Activated T-helper 2 cell treated with anti-CD3 and anti-CD28 coated beads, Interferon-gamma antibody, Interleukin-2, Interleukin-4, amounts not matched to agents 10 μg/mL and 5 μg/mL and 100 μg/mL, durations not matched to agents 14 hours and 24 hours and 36 hours (primary cell): Measurements from ENCODE around the gene PTH2. TPM values are rescaled to one million over a fixed set of nuclear protein-coding genes. Genes with fewer than 3 reads are reported as not detected.
"Not testable (repeated sequence)": the region's sequence is repeated elsewhere in the genome, so short reads cannot be mapped to it uniquely, and the experiment has no call there.

ENCODE experiments used
- DNase-seq: peaks from one replicate; pipeline ENCODE4 v3.0.0; 2021; ENCODE audit warnings: low spot score
- H3K27ac Mint-ChIP-seq: one replicate; pipeline ENCODE4 v1.8.0; 2021; ENCODE audit warnings: mixed read lengths
- H3K27me3 Mint-ChIP-seq: one replicate; pipeline ENCODE4 v1.8.0; 2021; ENCODE audit warnings: low read depth, mixed read lengths
- H3K36me3 Mint-ChIP-seq: one replicate; pipeline ENCODE4 v1.8.0; 2021; ENCODE audit warnings: low read depth, mixed read lengths
- H3K4me1 Mint-ChIP-seq: one replicate; pipeline ENCODE4 v1.8.0; 2021; ENCODE audit warnings: low read depth, mixed read lengths
- H3K4me3 Mint-ChIP-seq: one replicate; pipeline ENCODE4 v1.8.0; 2021; ENCODE audit warnings: low read depth, mild to moderate bottlenecking, moderate library complexity, mixed read lengths
- H3K9me3 Mint-ChIP-seq: one replicate; pipeline ENCODE4 v1.8.0; 2021; ENCODE audit warnings: mixed read lengths
- intact Hi-C: fragments of 100-400 bp; cut with micrococcal nuclease; formaldehyde crosslinking; loops from one replicate; pipeline ENCODE4 v1.15.1; 2023
- total RNA-seq: library from RNA; stranded (reverse); gene quantifications from 2 replicates; pipeline ENCODE4 v1.2.3, GENCODE V29; 2022

PTH2 gene
- total RNA-seq, 1 donor from 2014 or later = not detected

DNA sequence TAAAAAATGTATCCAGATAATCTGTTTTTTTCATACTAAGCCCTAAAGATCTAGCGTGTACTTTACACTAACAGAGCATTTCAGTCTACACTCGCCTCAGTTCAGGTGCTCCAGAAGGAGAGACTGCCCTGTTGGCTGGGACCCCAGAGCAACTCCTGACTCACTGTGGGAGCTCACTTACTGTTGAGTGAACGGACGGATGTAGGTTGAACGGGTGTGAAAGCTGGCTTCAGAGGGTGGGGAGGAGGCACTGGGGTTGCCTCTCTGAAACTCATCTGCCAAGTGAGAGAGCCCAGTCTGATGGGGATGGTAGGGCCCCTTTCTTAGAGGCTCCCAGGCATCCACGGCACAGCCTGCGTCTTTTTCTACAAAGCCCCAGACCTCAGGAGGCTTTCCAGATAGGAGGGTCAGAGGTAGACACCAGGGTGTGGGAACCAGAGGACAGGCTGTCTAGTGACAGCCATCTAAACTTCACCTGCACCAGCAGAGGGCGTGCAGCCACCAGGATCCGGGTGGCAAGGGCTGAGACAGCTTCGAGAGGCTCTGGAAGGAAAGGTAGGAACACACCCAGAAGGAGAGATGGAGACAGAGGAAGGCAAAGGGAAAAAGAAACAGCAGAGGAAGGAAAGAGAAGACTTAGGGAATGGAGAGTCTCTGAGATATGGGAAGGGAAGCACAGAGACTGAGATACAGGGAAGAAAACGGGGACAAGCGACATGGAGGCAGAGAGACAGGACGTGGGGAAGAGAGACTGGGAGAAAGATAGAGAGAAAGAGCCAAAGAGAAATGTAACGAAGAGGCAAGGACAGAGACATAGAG, 31.5 kb downstream of the PTH2 start:
- Mint-ChIP-seq H3K9me3 (no peaks in the 10 kb centered on the region), H3K27me3 (peaks cover 5% of the 10 kb centered on the region), H3K27ac (no peak overlapping the region), H3K4me3 (no peak overlapping the region), H3K36me3 (no peaks in the 10 kb centered on the region), H3K4me1 (peaks cover 7% of the 10 kb centered on the region)
- intact Hi-C loops = loop anchor here (1.0 kb wide), 2 partner anchors 52 to 79 kb away; no protein-coding TSS in a partner anchor
- peak; percentile 65 for DNase-seq

DNA sequence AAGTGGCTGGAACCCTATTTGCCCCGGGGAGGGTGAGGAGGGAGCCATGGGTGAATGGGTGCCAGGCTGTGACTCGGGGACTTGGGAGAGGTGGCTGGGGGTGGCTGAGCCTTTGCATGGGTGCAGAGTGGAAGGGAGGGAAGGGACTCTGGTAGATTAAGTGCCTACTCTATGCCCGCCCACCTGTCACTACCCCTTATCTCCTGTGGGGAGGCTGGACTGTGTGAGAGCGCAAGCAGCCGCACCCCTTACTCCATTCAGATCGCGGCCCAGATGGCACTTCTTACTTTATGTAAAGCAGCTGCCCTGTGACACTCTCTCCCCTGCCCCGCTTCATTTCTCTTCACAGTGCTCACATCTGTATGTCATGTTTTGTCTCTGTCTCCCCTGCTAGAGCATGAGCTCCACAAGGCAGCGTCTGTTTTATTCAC, 32.3 kb downstream of the PTH2 start:
- H3K27ac Mint-ChIP-seq = no peak overlapping the region
- peaks cover 7% of the 10 kb centered on the region for H3K4me1 Mint-ChIP-seq
- intact Hi-C loops = no loop called here
- DNase-seq = no peak
- no peaks in the 10 kb centered on the region for H3K36me3 Mint-ChIP-seq
- H3K4me3 Mint-ChIP-seq = no peak overlapping the region
- H3K27me3 Mint-ChIP-seq = peaks cover 5% of the 10 kb centered on the region
- no peaks in the 10 kb centered on the region for H3K9me3 Mint-ChIP-seq

DNA sequence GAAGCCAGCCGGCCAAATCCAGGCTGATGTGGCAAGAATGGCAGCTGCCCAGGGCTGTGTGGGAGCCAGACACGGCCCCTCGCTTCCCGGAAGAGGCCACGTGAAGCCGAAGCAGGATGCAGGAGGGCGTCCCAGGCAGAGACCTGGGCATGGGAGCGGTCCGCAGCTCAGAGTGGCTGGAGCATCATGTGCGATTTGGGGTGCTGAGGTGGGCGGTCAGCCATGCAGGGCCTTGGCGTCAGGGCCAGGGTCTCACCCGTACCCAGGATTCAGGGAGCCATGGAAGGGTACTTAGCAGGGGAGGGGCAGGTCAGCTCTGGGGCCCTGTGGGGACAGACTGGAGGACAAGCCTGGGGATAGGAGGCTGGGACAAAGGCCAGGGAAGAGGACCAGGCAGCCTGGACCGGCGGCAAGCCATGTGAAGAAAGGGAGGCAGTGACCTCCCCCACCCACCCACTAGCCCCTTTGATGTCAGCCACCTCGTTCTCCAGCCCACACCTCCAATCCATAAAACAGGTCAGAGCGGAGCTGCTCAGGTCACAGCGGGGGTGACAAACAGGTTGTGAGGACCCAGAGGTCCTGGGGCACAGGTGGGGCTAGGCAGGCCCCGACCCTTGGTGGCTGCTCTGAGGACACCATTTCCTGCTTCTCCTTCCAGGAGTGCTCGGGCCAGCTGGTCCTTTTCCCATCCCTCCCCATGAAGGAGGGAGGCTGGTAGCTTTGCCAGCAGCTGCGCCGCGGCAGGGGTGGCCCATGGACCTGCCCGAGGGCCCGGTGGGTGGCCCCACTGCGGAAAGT, 32.9 kb downstream of the PTH2 start:
- no peak for DNase-seq
- Mint-ChIP-seq H3K4me3 (no peak overlapping the region), H3K4me1 (peaks cover 7% of the 10 kb centered on the region), H3K27me3 (peaks cover 5% of the 10 kb centered on the region), H3K27ac (no peak overlapping the region), H3K9me3 (no peaks in the 10 kb centered on the region), H3K36me3 (no peaks in the 10 kb centered on the region)
- intact Hi-C loops = no loop called here

DNA sequence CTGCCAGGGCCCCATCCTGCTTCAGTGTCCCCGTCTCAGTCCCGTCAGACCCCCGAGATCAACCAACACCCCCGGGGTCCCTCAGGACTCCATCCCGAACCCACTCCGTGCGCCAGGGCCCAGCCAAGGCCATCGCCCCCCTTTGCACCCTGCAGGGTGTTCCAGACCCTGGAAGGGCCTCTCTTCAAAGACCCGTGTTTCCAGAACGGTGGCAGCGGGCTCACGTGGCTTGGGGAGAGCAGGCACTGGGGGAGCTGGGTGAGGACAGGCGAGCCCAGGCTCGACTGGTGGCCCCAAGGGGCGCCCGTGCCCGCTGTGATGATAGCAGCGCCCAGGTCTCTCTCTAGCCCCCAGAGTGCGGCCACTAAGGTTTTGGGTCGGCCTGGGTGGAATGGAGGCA, 33.8 kb downstream of the PTH2 start:
- Mint-ChIP-seq H3K4me3 (no peak overlapping the region), H3K36me3 (no peaks in the 10 kb centered on the region), H3K4me1 (peaks cover 7% of the 10 kb centered on the region), H3K27me3 (peaks cover 5% of the 10 kb centered on the region), H3K27ac (no peak overlapping the region), H3K9me3 (no peaks in the 10 kb centered on the region)
- DNase-seq = no peak
- intact Hi-C loops = no loop called here

DNA sequence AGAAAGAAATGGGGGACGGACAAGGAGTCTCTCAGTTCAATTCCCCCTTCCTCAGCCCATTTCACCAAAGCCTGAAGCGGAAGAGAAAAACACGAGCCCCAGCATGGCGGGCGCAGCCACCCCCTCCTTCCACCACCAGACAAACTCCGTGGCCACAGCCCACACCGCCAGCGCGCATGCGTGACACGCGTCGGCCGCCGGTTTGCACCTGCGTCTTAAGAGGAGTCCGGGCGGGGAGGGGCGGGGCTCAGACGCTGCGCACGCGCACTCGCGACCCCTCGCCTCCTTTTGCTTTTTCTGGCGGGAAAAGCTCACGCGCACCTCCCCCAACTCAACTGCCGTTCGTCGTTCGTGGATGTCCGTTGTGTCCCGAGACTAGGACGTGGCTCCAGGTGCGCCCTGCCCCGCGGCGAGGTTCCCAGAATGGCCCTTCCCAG, 35.3 kb downstream of the PTH2 start, which contains the start of gene KASH5:
Gene KASH5, plus strand, starts transcription at position 314 of the 437 bp plus-strand sequence. CDS start 2,635 bp downstream, outside the sequence.
- Mint-ChIP-seq H3K27me3 (peaks cover 9% of the 10 kb centered on the region), H3K27ac (no peak within 1 kb of the TSS), H3K4me1 (peaks cover 7% of the 10 kb centered on the region), H3K4me3 (no peak within 1 kb of the TSS), H3K9me3 (peaks cover 3% of the 10 kb centered on the region), H3K36me3 (no peaks in the 10 kb centered on the region)
- DNase-seq = peak; percentile 66
- intact Hi-C loops = no loop called here

DNA sequence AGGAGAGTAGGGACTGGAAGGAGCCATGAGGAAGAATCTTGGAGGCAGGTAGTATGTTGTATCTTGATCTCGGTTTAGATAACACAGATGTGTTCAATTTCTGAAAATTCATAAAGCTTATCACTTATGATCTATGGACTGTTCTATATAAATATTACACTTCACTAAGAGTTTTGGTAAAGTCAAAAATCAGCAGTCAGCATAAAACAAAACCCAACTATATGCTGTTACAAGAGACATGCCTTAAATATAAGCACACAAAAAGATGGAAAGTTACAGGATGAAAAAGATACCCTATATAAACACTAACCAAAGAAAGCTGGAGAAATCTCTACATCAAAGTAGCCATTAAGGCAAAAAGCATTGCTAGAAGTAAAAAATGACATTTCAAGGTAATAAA, 39.6 kb downstream of the PTH2 start:
- intact Hi-C loops = no loop called here
- H3K36me3 Mint-ChIP-seq = no peaks in the 10 kb centered on the region
- no peak for DNase-seq
- H3K9me3 Mint-ChIP-seq = peaks cover 12% of the 10 kb centered on the region
- peaks cover 11% of the 10 kb centered on the region for H3K27me3 Mint-ChIP-seq
- no peak overlapping the region for H3K27ac Mint-ChIP-seq
- H3K4me3 Mint-ChIP-seq = no peak overlapping the region
- peaks cover 2% of the 10 kb centered on the region for H3K4me1 Mint-ChIP-seq

DNA sequence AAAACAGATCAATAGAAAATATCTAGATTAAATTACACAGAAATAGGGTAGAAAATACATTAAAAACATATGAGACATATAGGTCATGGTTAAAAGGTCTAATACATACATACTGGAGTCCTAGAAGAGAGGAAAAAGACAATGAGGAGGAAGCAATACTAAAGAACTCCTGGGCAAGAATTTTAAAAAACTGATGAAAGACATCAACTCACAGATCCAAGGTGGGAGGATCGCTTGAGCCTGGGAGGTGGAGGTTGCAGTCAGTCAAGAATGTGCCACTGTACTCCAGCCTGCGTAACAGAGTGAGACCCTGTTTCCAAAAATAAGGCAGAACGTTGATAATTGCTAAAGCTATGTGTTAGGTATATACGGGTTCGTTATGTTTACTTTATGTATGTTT, 40.6 kb downstream of the PTH2 start:
- Mint-ChIP-seq H3K27ac (no peak overlapping the region), H3K36me3 (no peaks in the 10 kb centered on the region), H3K4me3 (no peak overlapping the region), H3K9me3 (peaks cover 12% of the 10 kb centered on the region), H3K27me3 (peaks cover 11% of the 10 kb centered on the region), H3K4me1 (peaks cover 2% of the 10 kb centered on the region)
- intact Hi-C loops = no loop called here
- no peak for DNase-seq

DNA sequence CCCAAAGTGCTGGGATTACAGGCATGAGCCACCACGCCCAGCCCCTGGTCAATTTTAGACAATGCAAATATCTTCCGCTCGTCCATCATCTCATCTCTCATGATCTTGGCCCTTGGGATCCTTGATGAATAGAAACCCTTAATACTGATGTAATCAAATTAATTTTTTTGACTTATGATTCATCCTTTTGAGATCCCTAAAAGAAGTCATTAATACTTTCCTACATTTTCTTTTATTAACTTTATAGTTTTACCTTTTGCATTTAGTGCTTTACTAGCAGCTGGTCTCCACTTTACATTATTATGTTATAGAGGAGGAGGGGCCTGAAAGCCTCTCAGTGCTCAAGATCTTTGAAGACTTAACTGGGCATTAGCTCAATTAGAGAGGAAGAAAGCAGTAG, 42.9 kb downstream of the PTH2 start:
- no peak for DNase-seq
- peaks cover 15% of the 10 kb centered on the region for H3K27me3 Mint-ChIP-seq
- no peaks in the 10 kb centered on the region for H3K4me1 Mint-ChIP-seq
- H3K4me3 Mint-ChIP-seq = no peak overlapping the region
- intact Hi-C loops = no loop called here
- no peak overlapping the region for H3K27ac Mint-ChIP-seq
- H3K36me3 Mint-ChIP-seq = no peaks in the 10 kb centered on the region
- H3K9me3 Mint-ChIP-seq = peaks cover 12% of the 10 kb centered on the region

DNA sequence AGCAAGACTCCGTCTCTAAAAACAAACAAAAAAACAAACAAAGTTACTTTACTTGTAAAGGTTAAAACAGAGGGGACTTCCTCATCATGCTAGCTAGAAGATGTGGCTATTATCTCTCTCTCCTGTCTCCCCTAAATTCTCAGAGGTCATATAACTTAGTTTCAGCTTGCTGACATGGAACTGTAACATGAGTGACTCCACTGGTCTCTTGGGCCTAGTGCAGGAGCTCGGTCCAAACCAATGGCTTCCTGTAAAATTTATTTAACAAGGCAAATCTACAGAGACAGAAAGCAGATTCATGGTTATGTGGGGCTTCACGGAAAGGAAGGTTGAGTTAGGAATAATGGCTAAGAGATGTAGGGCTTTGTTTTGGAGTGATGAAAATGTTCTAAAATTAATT, 44.7 kb downstream of the PTH2 start:
- peaks cover 11% of the 10 kb centered on the region for H3K27me3 Mint-ChIP-seq
- DNase-seq = no peak
- intact Hi-C loops = no loop called here
- H3K27ac Mint-ChIP-seq = no peak overlapping the region
- H3K36me3 Mint-ChIP-seq = no peaks in the 10 kb centered on the region
- H3K4me1 Mint-ChIP-seq = no peaks in the 10 kb centered on the region
- peaks cover 10% of the 10 kb centered on the region for H3K9me3 Mint-ChIP-seq
- no peak overlapping the region for H3K4me3 Mint-ChIP-seq

DNA sequence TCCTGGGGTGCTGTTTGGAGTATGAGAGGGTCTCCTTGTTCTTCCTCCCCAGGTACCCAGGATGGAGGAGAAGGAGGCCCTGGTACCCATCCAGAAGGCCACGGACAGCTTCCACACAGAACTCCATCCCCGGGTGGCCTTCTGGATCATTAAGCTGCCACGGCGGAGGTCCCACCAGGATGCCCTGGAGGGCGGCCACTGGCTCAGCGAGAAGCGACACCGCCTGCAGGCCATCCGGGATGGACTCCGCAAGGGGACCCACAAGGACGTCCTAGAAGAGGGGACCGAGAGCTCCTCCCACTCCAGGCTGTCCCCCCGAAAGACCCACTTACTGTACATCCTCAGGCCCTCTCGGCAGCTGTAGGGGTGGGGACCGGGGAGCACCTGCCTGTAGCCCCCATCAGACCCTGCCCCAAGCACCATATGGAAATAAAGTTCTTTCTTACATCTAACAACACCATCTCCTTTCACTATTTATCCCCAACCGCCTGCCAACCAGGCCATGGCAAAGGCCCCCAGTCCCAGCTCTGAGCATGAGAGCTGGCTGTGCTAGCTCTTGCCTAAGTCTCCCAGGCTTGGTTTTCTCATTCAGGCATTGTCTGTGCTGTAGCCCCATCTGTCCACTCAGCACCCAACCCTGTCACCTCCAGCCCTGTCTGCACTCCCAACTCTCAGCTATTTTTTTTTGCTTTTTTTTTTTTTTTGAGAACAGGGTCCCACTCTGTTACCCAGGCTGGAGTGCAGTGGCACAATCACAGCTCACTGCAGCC, 48.4 kb downstream of the PTH2 start:
- Mint-ChIP-seq H3K4me1 (no peaks in the 10 kb centered on the region), H3K27ac (no peak overlapping the region), H3K4me3 (no peak overlapping the region), H3K9me3 (no peaks in the 10 kb centered on the region), H3K27me3 (peaks cover 4% of the 10 kb centered on the region), H3K36me3 (no peaks in the 10 kb centered on the region)
- no peak for DNase-seq
- intact Hi-C loops = loop anchor here (1.0 kb wide), 1 partner anchor 22 kb away; no protein-coding TSS in a partner anchor

DNA sequence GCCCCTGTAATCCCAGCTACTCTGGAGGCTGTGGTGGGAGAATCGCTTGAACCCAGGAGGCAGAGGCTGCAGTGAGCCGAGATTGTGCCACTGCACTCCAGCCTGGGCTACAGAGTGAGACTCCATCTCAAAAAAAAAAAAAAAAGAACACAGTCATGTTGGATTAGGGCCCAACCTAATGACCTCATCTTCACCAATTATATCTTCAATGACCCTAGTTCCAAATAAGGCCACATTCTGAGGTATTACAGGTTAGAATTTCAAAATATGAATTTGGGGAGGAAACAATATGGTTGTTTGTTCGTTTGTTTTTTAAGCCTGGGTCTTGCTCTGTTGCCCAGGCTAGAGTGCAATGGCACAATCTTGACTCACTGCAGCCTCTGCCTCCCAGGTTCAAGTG, 50.1 kb downstream of the PTH2 start:
- H3K27ac Mint-ChIP-seq, intact Hi-C loops, H3K27me3 Mint-ChIP-seq, H3K4me3 Mint-ChIP-seq, H3K36me3 Mint-ChIP-seq, H3K4me1 Mint-ChIP-seq, DNase-seq: not testable (repeated sequence)
- H3K9me3 Mint-ChIP-seq = peaks cover 10% of the 10 kb centered on the region
